UCSD-AML1 (cell line): ENCODE measurements around the gene UPK3B.
"Not testable (repeated sequence)": the region's sequence is repeated elsewhere in the genome, so short reads cannot be mapped to it uniquely, and the experiment has no call there.

ENCODE experiments used
- DNase-seq: peaks from one replicate; lab custom pipeline; 2025; ENCODE audit not compliant: unreplicated experiment; lab: John Stamatoyannopoulos, UW

UPK3B gene

DNA sequence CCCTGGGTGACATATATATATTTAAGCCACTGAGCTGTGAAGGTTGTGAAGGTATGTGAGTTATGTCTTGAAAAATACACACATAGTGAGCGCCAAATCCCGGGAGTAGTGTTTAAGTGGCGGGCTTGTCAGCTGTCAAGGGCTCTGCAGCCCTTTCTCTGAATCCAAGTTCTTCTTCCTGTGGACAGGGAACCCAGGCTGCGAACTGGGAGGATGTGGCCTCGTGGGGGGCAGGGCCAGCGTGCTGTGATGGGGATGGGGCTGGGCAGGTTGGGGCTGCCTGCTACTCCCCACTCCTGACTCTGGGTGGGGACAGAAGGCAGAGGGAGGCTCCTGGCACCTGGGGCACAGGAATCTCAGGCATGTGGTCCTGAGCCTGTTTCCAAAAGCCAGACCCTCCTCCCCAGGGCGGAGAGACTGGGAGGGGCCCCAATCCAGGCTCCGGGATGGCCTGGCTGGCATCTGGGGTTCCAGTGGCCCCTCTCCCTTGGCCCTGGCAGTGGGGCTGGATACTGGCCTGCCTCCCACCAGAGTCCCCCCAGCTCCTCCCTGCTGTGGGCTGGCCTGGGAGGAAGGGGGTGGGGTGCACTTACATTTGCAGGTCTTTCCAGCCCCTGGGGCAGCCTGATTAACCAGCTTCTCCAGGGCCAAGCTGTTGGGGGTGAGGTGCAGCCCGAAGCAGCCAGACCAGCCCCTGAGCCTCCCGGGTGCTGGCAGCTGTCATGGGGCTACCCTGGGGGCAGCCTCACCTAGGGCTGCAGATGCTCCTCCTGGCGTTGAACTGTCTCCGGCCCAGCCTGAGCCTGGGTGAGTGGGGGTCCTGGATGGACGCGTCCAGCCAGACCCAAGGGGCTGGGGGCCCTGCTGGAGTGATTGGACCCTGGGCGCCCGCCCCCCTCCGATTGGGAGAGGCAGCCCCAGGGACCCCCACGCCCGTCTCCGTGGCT is at the start of gene UPK3B:
Gene UPK3B (plus strand): TSS at position 622 of the 947 bp plus-strand sequence. CDS start 101 bp downstream, at position 723.
- DNase-seq, result peak; percentile 19

DNA sequence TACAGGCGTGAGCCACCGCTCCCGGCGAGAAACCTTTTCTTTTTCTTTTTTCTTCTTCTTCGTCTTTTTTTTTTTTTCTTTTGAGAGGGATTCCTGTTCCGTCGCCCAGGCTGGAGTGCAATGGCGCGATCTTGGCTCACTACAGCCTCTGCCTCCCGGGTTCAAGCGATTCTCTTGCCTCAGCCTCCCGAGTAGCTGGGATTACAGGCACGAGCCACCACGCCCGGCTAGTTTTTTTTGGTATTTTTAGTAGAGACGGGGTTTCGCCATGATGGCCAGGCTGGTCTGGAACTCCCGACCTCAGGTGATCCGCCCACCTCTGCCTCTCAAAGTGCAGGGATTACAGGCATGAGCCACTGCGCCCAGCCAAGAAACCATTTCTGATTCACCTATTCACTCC is 49.6 kb upstream of the UPK3B start:
- not testable (repeated sequence) for DNase-seq

- not testable (repeated sequence) for DNase-seq
Measured at GRCh38 chr7:76461464-76462101, 48.8 kb upstream of the UPK3B start, which contains the start of gene DTX2. Gene DTX2 (plus strand): TSS chr7:76461709. CDS start chr7:76480510, 18,801 bp downstream.

DNA sequence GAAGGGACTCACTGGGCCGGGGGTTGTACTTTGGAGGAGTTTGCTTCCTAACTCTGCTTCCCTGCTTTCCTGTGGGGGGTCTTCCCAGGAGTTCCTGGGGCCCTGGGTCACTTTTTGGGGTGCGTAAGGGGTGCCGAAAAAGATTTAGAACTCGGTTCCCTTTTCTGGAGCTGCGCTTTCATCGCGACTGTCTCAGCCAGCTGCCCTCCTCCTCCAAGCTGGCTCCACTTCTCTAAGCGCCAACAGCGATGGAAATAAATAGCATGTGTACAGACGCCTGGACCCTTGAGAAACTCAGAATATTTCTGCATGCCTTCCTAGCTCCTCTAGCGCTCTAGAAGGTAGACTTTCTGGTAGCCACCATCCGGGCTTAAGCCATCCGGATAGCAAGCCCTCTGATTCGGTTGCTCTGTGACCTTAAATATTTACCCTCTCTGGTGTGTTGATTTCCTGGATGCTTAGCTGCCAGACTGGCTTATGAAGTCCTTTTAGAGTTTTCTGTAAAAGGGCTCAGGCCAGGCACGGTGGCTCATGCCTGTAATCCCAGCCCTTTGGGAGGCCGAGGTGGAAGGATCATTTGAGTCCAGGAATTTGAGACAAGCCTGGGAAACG is 48.0 kb upstream of the UPK3B start:
- DNase-seq, result not testable (repeated sequence)

DNA sequence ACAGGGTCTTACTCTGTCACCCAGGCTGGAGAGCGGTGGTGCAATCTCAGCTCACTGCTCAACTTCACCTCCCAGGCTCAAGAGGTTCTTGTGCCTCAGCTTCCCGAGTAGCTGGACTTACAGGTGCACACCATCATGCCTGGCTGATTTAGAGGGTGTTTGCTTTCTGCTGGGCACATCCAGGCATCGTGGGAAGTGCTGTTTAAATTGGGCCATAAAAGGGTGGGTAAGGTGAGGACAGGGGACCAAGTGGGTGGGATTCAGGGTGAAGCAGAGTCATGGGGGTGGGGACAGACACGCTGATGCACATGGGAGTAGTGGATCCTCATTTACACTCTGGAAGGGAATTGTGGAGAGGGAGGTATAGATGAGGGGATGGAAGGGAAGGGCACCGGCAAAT is 45.4 kb upstream of the UPK3B start:
- not testable (repeated sequence) for DNase-seq

GRCh38 chr7:76465950-76466349 is 44.4 kb upstream of the UPK3B start:
- not testable (repeated sequence) for DNase-seq

- not testable (repeated sequence) for DNase-seq
Measured at GRCh38 chr7:76467743-76468404, 42.5 kb upstream of the UPK3B start.

- DNase-seq, result not testable (repeated sequence)
Measured at GRCh38 chr7:76471556-76472221, 38.7 kb upstream of the UPK3B start.

DNA sequence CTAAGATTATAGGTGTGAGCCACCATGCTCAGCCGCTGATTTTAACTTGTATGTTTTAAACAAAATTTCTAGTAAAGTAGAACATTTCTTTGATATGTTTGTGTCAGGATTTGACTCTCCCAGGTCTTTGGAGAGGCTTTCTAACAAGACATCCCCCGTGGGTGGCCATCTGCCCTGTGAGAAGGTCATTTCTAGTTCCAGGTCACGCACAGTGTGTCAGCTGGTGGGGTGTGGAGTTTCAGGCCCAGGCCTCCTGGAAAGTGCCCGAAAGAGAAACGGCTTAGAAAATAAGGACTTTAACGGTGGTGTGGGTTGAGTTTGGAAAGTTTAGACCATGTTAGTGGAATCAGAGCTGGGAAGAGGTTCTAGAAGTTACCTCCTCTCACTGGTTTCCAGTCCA is 37.3 kb upstream of the UPK3B start:
- DNase-seq, result not testable (repeated sequence)

DNA sequence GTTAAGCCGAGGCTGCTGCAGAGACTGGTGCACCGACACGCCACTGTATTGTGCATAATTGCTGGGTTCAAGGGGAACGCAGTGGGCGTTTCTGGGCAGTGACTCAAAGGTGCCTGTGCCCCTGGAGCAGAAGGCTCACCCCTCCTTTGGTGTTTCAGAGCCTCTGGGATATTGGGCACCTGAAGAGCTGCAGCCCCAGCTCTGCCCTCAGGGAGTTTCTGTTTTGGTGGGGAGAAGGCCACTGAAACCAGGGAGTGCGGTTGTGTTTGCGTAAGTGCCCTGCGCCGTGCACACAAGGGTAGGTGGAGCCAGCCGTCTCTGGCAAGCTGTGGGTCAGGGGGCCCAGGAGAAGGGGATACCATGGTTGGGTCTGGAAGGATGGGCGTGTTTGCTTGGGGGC is 34.1 kb upstream of the UPK3B start:
- not testable (repeated sequence) for DNase-seq

DNA sequence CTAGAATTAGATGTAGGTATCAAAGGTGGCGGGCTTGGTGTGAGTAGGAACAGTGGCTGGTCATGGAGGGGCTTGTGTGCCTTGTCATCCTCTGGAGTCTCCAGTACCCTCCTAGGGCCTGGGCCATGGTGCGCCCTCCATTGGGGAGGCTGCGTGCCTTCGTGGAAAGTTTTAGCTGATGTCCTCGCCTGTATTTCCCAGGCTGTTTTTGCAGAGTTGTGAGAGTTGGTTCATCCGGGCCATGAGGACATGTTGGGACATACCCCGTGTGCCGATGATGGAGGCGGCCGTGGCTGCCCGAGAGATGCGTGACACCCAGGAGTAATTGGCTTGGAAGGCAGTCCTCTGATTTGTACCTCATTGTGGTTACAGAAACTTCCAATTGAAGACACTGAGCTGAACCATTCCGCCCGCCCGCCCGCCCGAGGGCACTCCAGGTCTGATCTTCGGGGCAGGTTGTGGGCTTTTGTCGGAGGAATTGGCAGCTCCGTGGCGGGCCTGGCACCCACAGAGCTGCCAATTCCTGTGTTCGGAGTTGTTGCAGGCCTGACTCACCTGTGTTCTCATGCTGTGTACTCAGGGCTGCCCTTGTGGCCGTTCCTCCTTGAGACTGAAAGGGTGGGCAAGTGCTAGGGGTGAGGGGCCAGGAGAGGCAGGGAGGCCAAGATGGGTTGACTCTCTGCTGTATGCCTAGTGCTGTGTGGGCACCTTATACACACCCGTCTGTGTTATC is 33.4 kb upstream of the UPK3B start:
- DNase-seq, result not testable (repeated sequence)

DNA sequence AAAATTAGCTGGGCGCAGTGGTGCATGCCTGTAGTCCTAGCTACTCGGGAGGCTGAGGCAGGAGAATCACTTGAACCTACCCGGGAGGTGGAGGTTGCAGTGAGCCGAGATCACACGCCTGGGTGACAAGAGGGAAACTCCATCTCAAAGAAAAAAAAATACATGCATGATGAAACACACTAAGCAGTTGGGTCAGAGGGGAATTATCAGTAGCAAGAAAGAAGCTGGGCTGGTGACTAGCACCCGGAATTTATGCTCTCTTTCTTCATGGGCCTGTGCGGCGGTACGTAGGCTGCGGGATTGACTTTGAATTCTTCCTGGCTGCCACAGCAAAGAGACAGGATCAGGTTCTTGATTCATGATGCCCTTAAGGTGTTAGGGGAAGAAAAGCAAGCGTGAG is 30.7 kb upstream of the UPK3B start:
- not testable (repeated sequence) for DNase-seq

- not testable (repeated sequence) for DNase-seq
Measured at GRCh38 chr7:76480403-76481253, 29.7 kb upstream of the UPK3B start.

- not testable (repeated sequence) for DNase-seq
Measured at GRCh38 chr7:76482660-76483059, 27.7 kb upstream of the UPK3B start.

DNA sequence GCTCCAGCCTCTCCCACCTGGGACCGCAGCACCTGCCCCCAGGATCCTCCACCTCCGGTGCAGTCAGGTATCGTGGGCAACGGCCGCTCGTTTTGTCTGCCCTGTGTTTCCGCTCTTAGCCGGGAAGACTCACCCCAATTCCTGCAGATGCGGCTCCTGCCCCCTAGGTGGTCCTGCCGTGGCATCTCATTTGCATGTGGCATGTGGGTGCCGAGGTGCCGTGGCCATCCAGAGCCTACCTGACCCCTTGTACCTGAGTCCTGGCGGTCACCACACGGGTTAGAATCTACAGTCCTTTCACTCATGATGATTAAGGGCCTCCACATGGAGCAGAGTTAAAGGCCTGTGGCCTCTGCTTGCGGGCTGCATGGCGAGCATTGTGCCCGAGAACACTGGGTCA is 27.3 kb upstream of the UPK3B start:
- not testable (repeated sequence) for DNase-seq

- DNase-seq, result not testable (repeated sequence)
Measured at GRCh38 chr7:76484456-76484855, 25.9 kb upstream of the UPK3B start.

GRCh38 chr7:76485822-76486610 is 24.3 kb upstream of the UPK3B start:
- not testable (repeated sequence) for DNase-seq

DNA sequence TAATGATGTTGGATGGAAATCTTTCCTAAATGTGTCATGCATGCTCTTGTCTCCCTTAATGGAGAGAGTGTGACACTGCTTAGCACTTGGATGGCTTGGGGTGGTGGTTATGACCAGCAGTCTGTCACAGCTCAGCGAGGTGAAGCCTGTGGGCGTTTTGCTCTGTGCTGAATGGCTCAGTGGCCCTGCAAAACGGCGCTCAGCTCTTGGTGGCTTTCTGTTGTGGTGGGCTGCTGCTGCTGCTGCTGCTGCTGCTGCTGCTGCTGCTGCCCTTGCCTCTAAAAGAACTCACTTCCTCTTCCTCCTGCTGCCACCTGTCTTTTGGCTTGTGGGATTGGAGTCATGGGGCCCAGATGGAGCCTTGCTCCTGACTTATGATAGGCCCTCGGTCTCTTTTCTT is 23.7 kb upstream of the UPK3B start:
- not testable (repeated sequence) for DNase-seq
